Bronchial epithelial cell (primary cell): ENCODE measurements around the gene AGRN. TPM values are rescaled to one million over a fixed set of nuclear protein-coding genes. Genes with fewer than 3 reads are reported as not detected.
"Not testable (repeated sequence)": the region's sequence is repeated elsewhere in the genome, so short reads cannot be mapped to it uniquely, and the experiment has no call there.

Source experiments
- DNase-seq: peaks from one replicate; pipeline ENCODE4 v3.0.0-alpha.2; 2010; ENCODE audit warnings: low read depth
- FAIRE-seq: peaks from 2 replicates; lab custom pipeline; 2011; peaks lifted over from hg19 to GRCh38; lab: Jason Lieb, UNC
- H3K27me3 ChIP-seq: 2 replicates; pipeline ENCODE4 v1.5.1; 2011; ENCODE audit warnings: low read length; ENCODE audit not compliant: control insufficient read depth, insufficient read depth
- H3K36me3 ChIP-seq: 2 replicates; pipeline ENCODE4 v1.5.1; 2011; ENCODE audit warnings: low read length; ENCODE audit not compliant: control insufficient read depth, insufficient read depth
- H3K4me3 ChIP-seq: 2 replicates; pipeline ENCODE4 v1.5.1; 2011; ENCODE audit warnings: mild to moderate bottlenecking, low read depth, low read length, control low read depth
- total RNA-seq: library from RNA; depleted of rRNA; stranded (reverse); fragments of >200 nt; gene quantifications from 2 replicates; pipeline ENCODE4 v1.2.1, GENCODE V29; 2014
- TF ChIP-seq, protein P1 (sequence below): IDR thresholded peaks from 2 replicates; pipeline ENCODE4 v1.5.1; 2011; ENCODE audit warnings: mild to moderate bottlenecking, moderate library complexity, low read length, control low read depth, inconsistent platforms; ENCODE audit not compliant: insufficient read depth, severe bottlenecking

Gene AGRN
- total RNA-seq, 1 donor from 2014 or later = 117 TPM

DNA sequence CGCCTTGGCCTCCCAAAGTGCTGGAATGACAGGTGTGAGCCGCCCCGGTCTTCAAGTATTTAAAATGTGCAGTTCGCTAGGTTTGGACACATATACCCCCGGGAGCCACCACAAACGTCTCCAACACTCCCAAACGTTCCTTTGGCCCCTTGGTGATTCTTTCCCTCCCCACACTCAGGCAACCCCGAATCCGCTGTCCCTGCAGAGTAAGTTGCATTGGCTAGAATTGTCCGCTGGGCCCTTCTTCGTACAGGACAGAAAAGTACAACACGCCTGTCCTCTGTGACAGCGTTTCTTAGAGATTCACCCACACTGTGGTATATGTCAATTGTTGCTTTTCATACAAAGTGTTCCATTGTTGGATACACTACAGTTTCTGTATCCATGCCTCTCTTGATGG is 34.8 kb upstream of the AGRN start:
- H3K4me3 ChIP-seq = no peak overlapping the region
- H3K27me3 ChIP-seq = peaks cover 13% of the 10 kb centered on the region
- FAIRE-seq (no peak), DNase-seq (no peak)
- H3K36me3 ChIP-seq = no peaks in the 10 kb centered on the region
- TF ChIP-seq, protein P1, sequence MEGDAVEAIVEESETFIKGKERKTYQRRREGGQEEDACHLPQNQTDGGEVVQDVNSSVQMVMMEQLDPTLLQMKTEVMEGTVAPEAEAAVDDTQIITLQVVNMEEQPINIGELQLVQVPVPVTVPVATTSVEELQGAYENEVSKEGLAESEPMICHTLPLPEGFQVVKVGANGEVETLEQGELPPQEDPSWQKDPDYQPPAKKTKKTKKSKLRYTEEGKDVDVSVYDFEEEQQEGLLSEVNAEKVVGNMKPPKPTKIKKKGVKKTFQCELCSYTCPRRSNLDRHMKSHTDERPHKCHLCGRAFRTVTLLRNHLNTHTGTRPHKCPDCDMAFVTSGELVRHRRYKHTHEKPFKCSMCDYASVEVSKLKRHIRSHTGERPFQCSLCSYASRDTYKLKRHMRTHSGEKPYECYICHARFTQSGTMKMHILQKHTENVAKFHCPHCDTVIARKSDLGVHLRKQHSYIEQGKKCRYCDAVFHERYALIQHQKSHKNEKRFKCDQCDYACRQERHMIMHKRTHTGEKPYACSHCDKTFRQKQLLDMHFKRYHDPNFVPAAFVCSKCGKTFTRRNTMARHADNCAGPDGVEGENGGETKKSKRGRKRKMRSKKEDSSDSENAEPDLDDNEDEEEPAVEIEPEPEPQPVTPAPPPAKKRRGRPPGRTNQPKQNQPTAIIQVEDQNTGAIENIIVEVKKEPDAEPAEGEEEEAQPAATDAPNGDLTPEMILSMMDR = no peak

GRCh38 chr1:988061-988460 is 31.9 kb upstream of the AGRN start:
- not testable (repeated sequence) for H3K27me3 ChIP-seq, H3K36me3 ChIP-seq, DNase-seq, FAIRE-seq, H3K4me3 ChIP-seq

- not testable (repeated sequence) for H3K4me3 ChIP-seq, H3K27me3 ChIP-seq, H3K36me3 ChIP-seq, DNase-seq, FAIRE-seq
Measured at GRCh38 chr1:991275-991674, 28.6 kb upstream of the AGRN start.

GRCh38 chr1:991895-992294 is 28.0 kb upstream of the AGRN start:
- H3K4me3 ChIP-seq = no peak overlapping the region
- no peaks in the 10 kb centered on the region for H3K36me3 ChIP-seq
- H3K27me3 ChIP-seq = no peaks in the 10 kb centered on the region
- TF ChIP-seq, protein P1 = no peak
- FAIRE-seq (no peak), DNase-seq (no peak)

GRCh38 chr1:992362-992761 is 27.6 kb upstream of the AGRN start:
- no peak overlapping the region for H3K4me3 ChIP-seq
- no peaks in the 10 kb centered on the region for H3K27me3 ChIP-seq
- no peaks in the 10 kb centered on the region for H3K36me3 ChIP-seq
- no peak for FAIRE-seq
- no peak for DNase-seq
- TF ChIP-seq, protein P1 = no peak

- H3K27me3 ChIP-seq = no peaks in the 10 kb centered on the region
- DNase-seq (no peak), FAIRE-seq (no peak)
- no peaks in the 10 kb centered on the region for H3K36me3 ChIP-seq
- no peak overlapping the region for H3K4me3 ChIP-seq
- TF ChIP-seq, protein P1 = no peak
Measured at GRCh38 chr1:993379-993995, 26.4 kb upstream of the AGRN start.

DNA sequence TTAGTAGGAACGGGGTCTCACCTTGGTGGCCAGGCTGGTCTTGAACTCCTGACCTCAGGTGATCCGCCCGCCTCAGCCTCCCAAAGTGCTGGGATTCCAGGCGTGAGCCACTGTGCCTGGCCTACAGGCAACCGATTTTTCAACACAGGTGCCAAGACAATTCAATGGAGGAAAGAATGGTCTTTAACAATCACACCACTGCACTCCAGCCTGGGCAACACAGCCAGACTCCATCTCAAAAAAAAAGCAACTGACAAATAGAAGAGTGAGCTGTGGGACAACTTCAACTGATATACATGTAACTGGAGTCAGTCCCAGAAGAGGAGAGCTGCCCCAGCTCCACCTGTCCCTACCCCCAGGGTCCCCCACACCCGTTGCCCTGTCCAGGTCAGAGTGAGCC is 25.4 kb upstream of the AGRN start:
- not testable (repeated sequence) for H3K36me3 ChIP-seq, FAIRE-seq, H3K27me3 ChIP-seq, H3K4me3 ChIP-seq, DNase-seq
